HCEC 1CT (cell line): ENCODE results near the gene PCP4L1.

ENCODE experiments used
- DNase-seq: peaks from one replicate; pipeline ENCODE4 v3.0.0-alpha.2; 2017

Gene PCP4L1

DNA sequence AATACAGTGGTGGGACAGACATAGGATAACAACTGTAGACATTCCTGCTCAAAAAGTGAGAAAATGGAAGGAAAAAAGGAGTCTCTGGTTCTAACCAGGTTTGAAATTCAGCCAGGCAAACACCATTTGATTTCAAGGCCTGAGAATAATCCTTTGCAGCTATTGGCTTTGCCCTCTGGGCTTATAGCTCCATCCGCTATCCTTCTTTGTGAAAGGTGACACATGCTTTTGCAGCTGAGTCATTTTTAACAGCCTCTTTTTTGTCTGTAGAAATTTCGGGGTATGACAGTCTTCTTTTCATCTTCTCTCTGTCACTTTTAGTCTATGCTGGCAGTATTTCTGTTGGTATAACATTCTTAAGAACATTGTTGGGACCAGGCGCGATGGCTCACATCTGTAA lies 71.8 kb downstream of the PCP4L1 start:
- DNase-seq = no peak

DNA sequence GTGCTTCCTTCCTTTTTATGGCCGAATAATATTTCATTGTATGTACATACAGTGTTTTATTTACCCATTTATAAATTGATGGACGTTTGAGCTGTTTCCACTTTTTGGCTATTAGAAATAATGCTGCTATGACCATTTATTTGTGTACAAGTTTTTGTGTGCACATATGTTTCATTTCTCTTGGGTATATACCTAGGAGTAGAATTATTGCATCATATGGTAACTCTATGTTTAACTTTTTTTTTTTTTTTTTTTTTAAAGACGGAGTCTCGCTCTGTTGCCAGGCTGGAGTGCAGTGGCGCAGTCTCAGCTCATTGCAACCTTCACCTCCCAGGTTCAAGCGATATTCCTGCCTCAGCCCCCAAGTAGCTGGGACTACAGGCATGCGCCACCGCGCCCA lies 74.6 kb downstream of the PCP4L1 start:
- DNase-seq = no peak
